Spleen (tissue), 7 donors: ENCODE results near the gene IGF1R.

Source experiments
- POLR2AphosphoS5 ChIP-seq, 3 donors: sonication (generic); formaldehyde crosslinking; IDR thresholded peaks; one replicate each; pipeline ENCODE4 v1.5.1; 2017; ENCODE audit warnings: antibody characterized with exemption in 3 of 3
- TF ChIP-seq, protein P1 (sequence below), 11 experiments: fragments of 200-600 bp in 7 of 11; fragments of 450-650 bp in 4 of 11; sonication (generic) in 4 of 11; IDR thresholded peaks in 8 of 11; conservative IDR thresholded peaks in 3 of 11; 1 replicate in 7 of 11; 2 replicates in 4 of 11; pipeline versions ENCODE4 v1.4.0 to v1.8.0; 2016 to 2021; ENCODE audit warnings: antibody characterized with exemption in 11 of 11, inconsistent platforms in 4 of 11, mild to moderate bottlenecking in 1 of 11
- donor health status: DM: no; HTN: no; CAD: no; lungs with moderate emphysema.
- donor health status: DM: no; HTN: no; CAD: no.
- donor health status: DM: no; HTN: no; CAD: no.

GRCh38 chr15:98868564-98868963 lies 220.2 kb downstream of the IGF1R start:
- TF ChIP-seq, protein P1, sequence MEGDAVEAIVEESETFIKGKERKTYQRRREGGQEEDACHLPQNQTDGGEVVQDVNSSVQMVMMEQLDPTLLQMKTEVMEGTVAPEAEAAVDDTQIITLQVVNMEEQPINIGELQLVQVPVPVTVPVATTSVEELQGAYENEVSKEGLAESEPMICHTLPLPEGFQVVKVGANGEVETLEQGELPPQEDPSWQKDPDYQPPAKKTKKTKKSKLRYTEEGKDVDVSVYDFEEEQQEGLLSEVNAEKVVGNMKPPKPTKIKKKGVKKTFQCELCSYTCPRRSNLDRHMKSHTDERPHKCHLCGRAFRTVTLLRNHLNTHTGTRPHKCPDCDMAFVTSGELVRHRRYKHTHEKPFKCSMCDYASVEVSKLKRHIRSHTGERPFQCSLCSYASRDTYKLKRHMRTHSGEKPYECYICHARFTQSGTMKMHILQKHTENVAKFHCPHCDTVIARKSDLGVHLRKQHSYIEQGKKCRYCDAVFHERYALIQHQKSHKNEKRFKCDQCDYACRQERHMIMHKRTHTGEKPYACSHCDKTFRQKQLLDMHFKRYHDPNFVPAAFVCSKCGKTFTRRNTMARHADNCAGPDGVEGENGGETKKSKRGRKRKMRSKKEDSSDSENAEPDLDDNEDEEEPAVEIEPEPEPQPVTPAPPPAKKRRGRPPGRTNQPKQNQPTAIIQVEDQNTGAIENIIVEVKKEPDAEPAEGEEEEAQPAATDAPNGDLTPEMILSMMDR (IDR thresholded peaks at IDR 0.05 in 8 of 11, conservative IDR thresholded peaks at IDR 0.05 in 3 of 11), result no peak
- TF ChIP-seq POLR2AphosphoS5 (IDR thresholded peaks at IDR 0.05), result no peak
